Measurements from ENCODE around the gene ZBTB24. TPM values are rescaled to one million over a fixed set of nuclear protein-coding genes. Genes with fewer than 3 reads are reported as not detected.

Gene ZBTB24
- total and polyA plus RNA-seq, 7 experiments from 2014 or later: 6.9 to 26.6 (median 12.4) TPM

DNA sequence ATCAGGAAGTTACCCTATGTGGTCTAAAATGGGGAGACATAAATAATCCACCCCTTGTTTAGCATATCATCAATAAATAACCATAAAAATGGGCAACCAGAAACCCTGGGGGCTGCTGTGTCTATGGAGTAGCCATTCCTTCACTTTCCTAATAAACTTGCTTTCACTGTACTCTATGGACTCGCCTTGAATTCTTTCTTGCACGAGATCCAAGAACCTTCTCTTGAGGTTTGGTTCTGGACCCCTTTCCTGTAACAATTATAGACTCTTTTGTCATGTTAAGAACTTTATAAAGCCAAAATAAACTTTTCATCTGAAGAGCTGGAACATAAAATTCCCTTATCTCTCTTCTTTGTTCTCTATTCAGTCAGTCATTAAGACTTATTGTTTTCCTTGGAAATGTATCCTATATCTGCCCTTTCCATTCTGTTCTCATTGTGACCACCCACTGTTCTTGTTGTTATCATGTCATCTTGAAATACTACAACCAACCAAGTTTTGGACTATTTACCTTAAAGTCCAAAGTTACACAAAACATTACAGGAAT is 29.3 kb upstream of the ZBTB24 start:
- H3K9me3 ChIP-seq (ENCODE audit: control insufficient read depth in 2 of 3, low read length in 3 of 3): no peaks in the 10 kb centered on the region
- Mint-ChIP-seq H3K27me3 (peaks cover 0 to 1% (median 0%) of the 10 kb centered on the region in 5 donors), H3K4me3 (no peak overlapping the region), H3K36me3 (peaks cover 0 to 8% (median 0%) of the 10 kb centered on the region in 5 donors), H3K27ac (no peak overlapping the region), H3K9me3 (peaks cover 0 to 3% (median 0%) of the 10 kb centered on the region in 11 donors), H3K4me1 (peaks cover 14 to 28% (median 27%) of the 10 kb centered on the region in 7 donors)
- no peaks in the 10 kb centered on the region for H3K27me3 ChIP-seq (ENCODE audit: control insufficient read depth in 2 of 2, insufficient read depth in 2 of 2, low read length in 2 of 2)
- ATAC-seq (no peak), DNase-seq (no peak)
- H3K36me3 ChIP-seq (ENCODE audit: control insufficient read depth in 2 of 3, insufficient read depth in 3 of 3, low read length in 3 of 3): no peaks in the 10 kb centered on the region
- intact Hi-C loops (cut with micrococcal nuclease): no loop called here
- POLR2A ChIA-PET: no interaction called here
- CTCF ChIA-PET: no interaction called here
- H3K4me3 ChIP-seq (ENCODE audit: low read length): no peak overlapping the region
- no peak overlapping the region for H3K27ac ChIP-seq (ENCODE audit: low read depth, low read length)
- H3K4me1 ChIP-seq (ENCODE audit: control insufficient read depth in 2 of 2, insufficient read depth in 2 of 2, low read length in 2 of 2): peaks cover 15 to 19% of the 10 kb centered on the region in 2 donors

DNA sequence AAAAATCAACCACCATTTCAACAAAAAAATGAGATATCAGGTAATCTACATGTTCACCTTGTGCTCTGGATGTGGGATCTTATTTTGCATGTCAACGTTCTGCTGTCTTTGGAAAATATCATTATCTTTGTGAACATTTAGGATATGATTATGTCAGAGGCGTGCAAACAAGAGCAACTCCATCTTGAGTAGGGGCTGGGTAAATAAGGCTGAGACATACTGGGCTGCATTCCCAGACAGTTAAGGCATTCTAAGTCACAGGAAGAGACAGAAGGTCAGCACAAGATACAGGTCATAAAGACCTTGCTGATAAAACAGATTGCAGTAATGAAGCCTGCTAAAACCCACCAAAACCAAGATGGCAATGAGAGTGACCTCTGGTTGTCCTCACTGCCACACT is 28.8 kb upstream of the ZBTB24 start:
- CTCF ChIA-PET: no interaction called here
- Histone ChIP-seq H3K4me3 (ENCODE audit: low read length) (no peak overlapping the region), H3K36me3 (ENCODE audit: control insufficient read depth in 2 of 3, insufficient read depth in 3 of 3, low read length in 3 of 3) (no peaks in the 10 kb centered on the region), H3K4me1 (ENCODE audit: control insufficient read depth in 2 of 2, insufficient read depth in 2 of 2, low read length in 2 of 2) (peaks cover 11 to 17% of the 10 kb centered on the region in 2 donors), H3K9me3 (ENCODE audit: control insufficient read depth in 2 of 3, low read length in 3 of 3) (no peaks in the 10 kb centered on the region), H3K27ac (ENCODE audit: low read depth, low read length) (no peak overlapping the region), H3K27me3 (ENCODE audit: control insufficient read depth in 2 of 2, insufficient read depth in 2 of 2, low read length in 2 of 2) (no peaks in the 10 kb centered on the region)
- H3K27ac Mint-ChIP-seq: no peak overlapping the region
- H3K4me1 Mint-ChIP-seq: peaks cover 15 to 28% (median 23%) of the 10 kb centered on the region in 7 donors
- DNase-seq (no peak), ATAC-seq (no peak)
- H3K36me3 Mint-ChIP-seq: peaks cover 0 to 8% (median 0%) of the 10 kb centered on the region in 5 donors
- peaks cover 0 to 4% (median 0%) of the 10 kb centered on the region in 5 donors for H3K27me3 Mint-ChIP-seq
- intact Hi-C loops (cut with micrococcal nuclease): no loop called here
- peaks cover 0 to 3% (median 0%) of the 10 kb centered on the region in 11 donors for H3K9me3 Mint-ChIP-seq
- H3K4me3 Mint-ChIP-seq: no peak overlapping the region
- POLR2A ChIA-PET: no interaction called here

DNA sequence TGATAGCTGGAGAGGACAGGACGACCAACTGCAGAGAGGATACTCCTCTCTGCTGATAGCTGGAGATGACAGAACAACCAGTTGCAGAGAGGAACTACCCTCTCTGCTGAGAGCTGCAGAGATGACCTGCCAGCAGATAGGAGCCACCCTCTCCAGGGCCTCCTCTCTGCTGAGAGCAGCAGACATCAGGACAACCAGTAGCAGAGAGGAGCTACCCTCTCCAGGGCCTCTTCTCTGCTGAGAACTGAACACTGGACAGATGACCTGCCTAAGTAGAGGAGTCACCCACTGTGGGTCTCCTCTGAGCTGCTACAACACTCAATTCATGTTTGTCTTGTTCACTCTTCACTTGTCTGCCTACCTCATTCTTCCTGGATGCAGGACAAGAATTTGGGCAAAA is 27.3 kb upstream of the ZBTB24 start:
- intact Hi-C loops (cut with micrococcal nuclease): no loop called here
- peaks cover 0 to 6% (median 0%) of the 10 kb centered on the region in 5 donors for H3K27me3 Mint-ChIP-seq
- peaks cover 0 to 8% (median 0%) of the 10 kb centered on the region in 5 donors for H3K36me3 Mint-ChIP-seq
- DNase-seq: no peak
- no peaks in the 10 kb centered on the region for H3K27me3 ChIP-seq (ENCODE audit: control insufficient read depth in 2 of 2, insufficient read depth in 2 of 2, low read length in 2 of 2)
- H3K36me3 ChIP-seq (ENCODE audit: control insufficient read depth in 2 of 3, insufficient read depth in 3 of 3, low read length in 3 of 3): no peaks in the 10 kb centered on the region
- no peak overlapping the region for H3K4me3 ChIP-seq (ENCODE audit: low read length)
- ATAC-seq: no peak
- H3K9me3 ChIP-seq (ENCODE audit: control insufficient read depth in 2 of 3, low read length in 3 of 3): no peaks in the 10 kb centered on the region
- peaks cover 0 to 3% (median 0%) of the 10 kb centered on the region in 11 donors for H3K9me3 Mint-ChIP-seq
- H3K27ac Mint-ChIP-seq: no peak overlapping the region
- peaks cover 4 to 16% (median 8%) of the 10 kb centered on the region in 7 donors for H3K4me1 Mint-ChIP-seq
- H3K4me3 Mint-ChIP-seq: no peak overlapping the region
- ChIA-PET POLR2A (interaction anchor here (1.1 kb wide), 1 partner anchor 11 kb away, joined by 3 read pairs; no protein-coding TSS in a partner anchor), CTCF (no interaction called here)
- peaks cover 1 to 6% of the 10 kb centered on the region in 2 donors for H3K4me1 ChIP-seq (ENCODE audit: control insufficient read depth in 2 of 2, insufficient read depth in 2 of 2, low read length in 2 of 2)
- H3K27ac ChIP-seq (ENCODE audit: low read depth, low read length): no peak overlapping the region

DNA sequence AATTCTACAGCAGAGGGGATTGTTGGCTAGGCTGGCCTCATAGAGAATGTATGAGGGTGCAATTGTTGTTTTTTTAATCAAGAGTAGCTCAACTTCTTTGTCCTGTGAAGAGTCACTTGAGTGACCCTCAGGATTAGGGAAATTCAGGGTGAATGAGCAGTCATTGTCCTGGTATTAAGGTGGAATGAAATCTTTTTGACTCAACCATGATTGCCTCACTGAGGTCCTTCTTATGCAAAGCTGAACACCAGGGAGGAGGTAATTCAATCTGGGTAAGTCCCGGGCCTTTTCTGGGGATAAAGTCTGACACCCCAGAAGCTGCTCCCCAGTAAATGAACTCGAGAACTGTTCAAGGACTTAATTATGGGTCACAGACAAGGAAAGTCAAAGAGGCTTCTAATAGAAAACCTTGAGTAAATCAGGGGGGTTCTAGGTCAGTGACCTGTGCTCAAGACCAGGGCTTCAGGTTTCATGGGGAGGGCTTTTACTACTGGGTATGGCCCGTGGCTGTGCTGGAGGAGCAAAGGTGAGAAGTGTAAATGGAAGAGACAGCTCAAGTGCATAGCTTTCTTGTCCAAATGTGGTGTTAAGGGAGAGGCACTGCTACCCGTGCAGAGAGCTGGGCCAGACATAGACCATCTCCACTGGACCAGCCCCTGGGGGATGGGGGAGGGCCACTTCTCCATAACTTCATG is 25.3 kb upstream of the ZBTB24 start:
- ChIA-PET CTCF (no interaction called here), POLR2A (interaction anchor here (0.6 kb wide), 1 partner anchor 65 kb away, joined by 3 read pairs; no protein-coding TSS in a partner anchor)
- Mint-ChIP-seq H3K9me3 (peaks cover 0 to 3% (median 0%) of the 10 kb centered on the region in 11 donors), H3K4me1 (peaks cover 0 to 8% (median 5%) of the 10 kb centered on the region in 7 donors), H3K36me3 (peaks cover 0 to 3% (median 0%) of the 10 kb centered on the region in 5 donors), H3K27me3 (peaks cover 0 to 9% (median 0%) of the 10 kb centered on the region in 5 donors), H3K4me3 (peak overlapping the region in 1 of 10 donors; percentile 58), H3K27ac (no peak overlapping the region)
- H3K4me1 ChIP-seq (ENCODE audit: control insufficient read depth in 2 of 2, insufficient read depth in 2 of 2, low read length in 2 of 2): peaks cover 0 to 2% of the 10 kb centered on the region in 2 donors
- no peaks in the 10 kb centered on the region for H3K36me3 ChIP-seq (ENCODE audit: control insufficient read depth in 2 of 3, insufficient read depth in 3 of 3, low read length in 3 of 3)
- no peak overlapping the region for H3K27ac ChIP-seq (ENCODE audit: low read depth, low read length)
- no peak for DNase-seq
- ATAC-seq: no peak
- no peak overlapping the region for H3K4me3 ChIP-seq (ENCODE audit: low read length)
- intact Hi-C loops (cut with micrococcal nuclease): no loop called here
- no peaks in the 10 kb centered on the region for H3K9me3 ChIP-seq (ENCODE audit: control insufficient read depth in 2 of 3, low read length in 3 of 3)
- H3K27me3 ChIP-seq (ENCODE audit: control insufficient read depth in 2 of 2, insufficient read depth in 2 of 2, low read length in 2 of 2): no peaks in the 10 kb centered on the region

DNA sequence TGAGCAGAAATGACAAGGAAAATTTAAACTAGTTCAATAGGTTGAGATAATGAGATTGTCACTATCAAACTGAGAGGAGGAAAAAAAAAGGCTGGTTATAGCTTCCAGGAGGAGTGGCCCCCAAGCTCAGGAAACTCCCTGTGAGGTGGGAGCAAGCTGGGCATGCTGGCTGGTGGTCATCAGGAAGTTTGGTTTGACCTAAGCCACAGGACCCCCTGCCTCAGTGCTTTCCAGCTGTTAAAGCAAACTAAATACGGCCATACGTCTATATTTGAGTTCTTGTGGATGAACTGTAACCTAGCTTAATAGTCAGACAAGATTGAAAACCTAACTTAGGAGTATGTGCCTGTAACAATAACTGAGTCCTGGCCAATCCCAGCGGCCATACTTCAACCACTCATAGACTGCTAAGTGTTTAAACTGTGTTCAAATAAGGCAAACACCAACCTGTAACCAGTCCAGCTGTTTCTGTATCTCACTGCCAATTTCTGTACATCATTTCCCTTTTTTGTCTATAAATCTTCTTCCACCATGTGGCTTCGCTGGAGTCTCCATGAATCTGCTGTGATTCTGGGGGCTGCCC is 24.6 kb upstream of the ZBTB24 start:
- no peak for DNase-seq
- H3K27me3 ChIP-seq (ENCODE audit: control insufficient read depth in 2 of 2, insufficient read depth in 2 of 2, low read length in 2 of 2): no peaks in the 10 kb centered on the region
- H3K4me3 ChIP-seq (ENCODE audit: low read length): no peak overlapping the region
- H3K36me3 ChIP-seq (ENCODE audit: control insufficient read depth in 2 of 3, insufficient read depth in 3 of 3, low read length in 3 of 3): no peaks in the 10 kb centered on the region
- no peak overlapping the region for H3K27ac ChIP-seq (ENCODE audit: low read depth, low read length)
- Mint-ChIP-seq H3K36me3 (peaks cover 0 to 3% (median 2%) of the 10 kb centered on the region in 5 donors), H3K4me1 (peaks cover 0 to 8% (median 5%) of the 10 kb centered on the region in 7 donors), H3K4me3 (no peak overlapping the region), H3K27me3 (peaks cover 0 to 11% (median 0%) of the 10 kb centered on the region in 5 donors), H3K27ac (no peak overlapping the region), H3K9me3 (peaks cover 0 to 3% (median 0%) of the 10 kb centered on the region in 11 donors)
- H3K4me1 ChIP-seq (ENCODE audit: control insufficient read depth in 2 of 2, insufficient read depth in 2 of 2, low read length in 2 of 2): peaks cover 0 to 2% of the 10 kb centered on the region in 2 donors
- ChIA-PET POLR2A (no interaction called here), CTCF (no interaction called here)
- no peaks in the 10 kb centered on the region for H3K9me3 ChIP-seq (ENCODE audit: control insufficient read depth in 2 of 3, low read length in 3 of 3)
- ATAC-seq: no peak
- intact Hi-C loops (cut with micrococcal nuclease): no loop called here

DNA sequence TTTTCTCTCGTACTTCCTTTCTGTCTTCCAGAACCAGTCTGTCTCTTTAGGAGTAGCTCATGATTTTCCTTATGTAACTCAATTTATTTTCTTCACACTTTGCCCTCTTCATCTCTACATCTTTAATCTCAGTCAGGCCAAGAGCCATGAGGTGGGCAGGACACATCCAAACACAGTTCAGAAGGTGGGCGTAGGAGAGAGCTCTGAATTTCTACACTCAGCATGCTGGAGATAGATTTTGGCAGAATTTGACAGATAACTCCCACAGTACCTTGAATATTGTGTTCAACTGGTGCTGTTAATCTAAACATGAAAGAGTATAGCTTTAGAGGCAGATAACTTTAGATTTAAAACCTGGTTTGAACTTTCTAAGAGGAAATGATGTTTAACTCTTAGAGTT is 23.8 kb upstream of the ZBTB24 start:
- ChIA-PET POLR2A (no interaction called here), CTCF (no interaction called here)
- peaks cover 0 to 8% (median 5%) of the 10 kb centered on the region in 7 donors for H3K4me1 Mint-ChIP-seq
- Histone ChIP-seq H3K27ac (ENCODE audit: low read depth, low read length) (no peak overlapping the region), H3K36me3 (ENCODE audit: control insufficient read depth in 2 of 3, insufficient read depth in 3 of 3, low read length in 3 of 3) (no peaks in the 10 kb centered on the region), H3K27me3 (ENCODE audit: control insufficient read depth in 2 of 2, insufficient read depth in 2 of 2, low read length in 2 of 2) (no peaks in the 10 kb centered on the region), H3K9me3 (ENCODE audit: control insufficient read depth in 2 of 3, low read length in 3 of 3) (no peaks in the 10 kb centered on the region), H3K4me3 (ENCODE audit: low read length) (no peak overlapping the region), H3K4me1 (ENCODE audit: control insufficient read depth in 2 of 2, insufficient read depth in 2 of 2, low read length in 2 of 2) (peaks cover 0 to 2% of the 10 kb centered on the region in 2 donors)
- peaks cover 0 to 6% (median 3%) of the 10 kb centered on the region in 5 donors for H3K36me3 Mint-ChIP-seq
- DNase-seq (no peak), ATAC-seq (no peak)
- intact Hi-C loops (cut with micrococcal nuclease): no loop called here
- H3K27me3 Mint-ChIP-seq: peaks cover 0 to 15% (median 0%) of the 10 kb centered on the region in 5 donors
- peaks cover 0 to 1% (median 0%) of the 10 kb centered on the region in 11 donors for H3K9me3 Mint-ChIP-seq
- H3K27ac Mint-ChIP-seq: no peak overlapping the region
- H3K4me3 Mint-ChIP-seq: no peak overlapping the region

All from naive thymus-derived CD4-positive, alpha-beta T cell (primary cell).